GM18519 (cell line): ENCODE measurements around the gene PRPF31.

Experiments
- ATAC-seq: cut with Tn5 transposase; IDR thresholded peaks from one replicate; pipeline ENCODE4 v1.9.1; 2021; ENCODE audit warnings: mild to moderate bottlenecking, moderate library complexity; ENCODE audit not compliant: unreplicated experiment, low FRiP score

PRPF31 gene

GRCh38 chr19:54138489-54139256 is 23.1 kb downstream of the PRPF31 start:
- no peak for ATAC-seq

GRCh38 chr19:54141356-54141755 is 25.8 kb downstream of the PRPF31 start:
- no peak for ATAC-seq

GRCh38 chr19:54142166-54142780 is 26.7 kb downstream of the PRPF31 start:
- no peak for ATAC-seq

GRCh38 chr19:54145541-54146158 is 30.1 kb downstream of the PRPF31 start:
- ATAC-seq = no peak

GRCh38 chr19:54147676-54148075 is 32.1 kb downstream of the PRPF31 start:
- ATAC-seq = no peak

GRCh38 chr19:54148158-54148557 is 32.6 kb downstream of the PRPF31 start:
- no peak for ATAC-seq

- no peak for ATAC-seq
These were observed 33.7 kb downstream of the PRPF31 start for GRCh38 chr19:54149021-54149812.

GRCh38 chr19:54151362-54152035 is 35.9 kb downstream of the PRPF31 start:
- ATAC-seq = no peak

GRCh38 chr19:54152267-54152666 is 36.7 kb downstream of the PRPF31 start:
- no peak for ATAC-seq

- ATAC-seq = no peak
These were observed 37.4 kb downstream of the PRPF31 start for GRCh38 chr19:54152878-54153524.

GRCh38 chr19:54153731-54154326 is 38.3 kb downstream of the PRPF31 start:
- ATAC-seq = no peak

- no peak for ATAC-seq
These were observed 39.2 kb downstream of the PRPF31 start for GRCh38 chr19:54154603-54155345.

GRCh38 chr19:54155694-54156093 is 40.1 kb downstream of the PRPF31 start:
- no peak for ATAC-seq

GRCh38 chr19:54156490-54156889 is 40.9 kb downstream of the PRPF31 start:
- ATAC-seq = no peak

- ATAC-seq = no peak
These were observed 41.4 kb downstream of the PRPF31 start for GRCh38 chr19:54156953-54157352.

GRCh38 chr19:54158812-54159351 is 43.3 kb downstream of the PRPF31 start:
- ATAC-seq = no peak

GRCh38 chr19:54159352-54160181 is 44.0 kb downstream of the PRPF31 start, which contains the start of gene LENG1:
Gene LENG1 (minus strand): TSS chr19:54159721. CDS start chr19:54159695, 26 bp downstream.
- peak; percentile 88 for ATAC-seq
